Endodermal cell (in vitro differentiated cells): Measurements from ENCODE around the gene MIPOL1. TPM values are rescaled to one million over a fixed set of nuclear protein-coding genes. Genes with fewer than 3 reads are reported as not detected.

Experiments used
- DNase-seq: peaks from one replicate; pipeline ENCODE4 v3.0.0-alpha.2; 2017
- H3K27ac ChIP-seq: 2 replicates; pipeline ENCODE4 v1.5.1; 2013; ENCODE audit warnings: mild to moderate bottlenecking, low read depth, low read length, moderate library complexity
- H3K27me3 ChIP-seq: 2 replicates; pipeline ENCODE4 v1.6.1; 2013; ENCODE audit warnings: mild to moderate bottlenecking, low read length, moderate library complexity; ENCODE audit not compliant: insufficient read depth, control insufficient read depth, poor library complexity, severe bottlenecking
- H3K36me3 ChIP-seq: 2 replicates; pipeline ENCODE4 v1.7.0; 2013; ENCODE audit warnings: mild to moderate bottlenecking, low read length, moderate library complexity; ENCODE audit not compliant: control insufficient read depth, insufficient read depth
- H3K4me1 ChIP-seq: one replicate; pipeline ENCODE4 v1.7.0; 2013; ENCODE audit warnings: low read length; ENCODE audit not compliant: control insufficient read depth, insufficient read depth
- H3K4me3 ChIP-seq: 2 replicates; pipeline ENCODE4 v1.5.1; 2013; ENCODE audit warnings: mild to moderate bottlenecking, low read length, moderate library complexity
- H3K9ac ChIP-seq: 2 replicates; pipeline ENCODE4 v1.6.1; 2013; ENCODE audit warnings: mild to moderate bottlenecking, low read length, moderate library complexity; ENCODE audit not compliant: poor library complexity, severe bottlenecking; ENCODE audit errors: extremely low read depth
- H3K9me3 ChIP-seq: 2 replicates; pipeline ENCODE4 v1.6.1; 2013; ENCODE audit warnings: mild to moderate bottlenecking, low read length, moderate library complexity; ENCODE audit not compliant: control insufficient read depth
- H3K27ac Mint-ChIP-seq: 2 replicates; pipeline ENCODE4 v1.8.0; 2020; ENCODE audit warnings: mixed read lengths
- H3K27me3 Mint-ChIP-seq: 2 replicates; pipeline ENCODE4 v1.8.0; 2021; ENCODE audit warnings: mild to moderate bottlenecking, mixed read lengths; ENCODE audit not compliant: insufficient read depth
- H3K36me3 Mint-ChIP-seq: 2 replicates; pipeline ENCODE4 v1.8.0; 2020; ENCODE audit warnings: low read depth, mixed read lengths
- H3K4me1 Mint-ChIP-seq: 2 replicates; pipeline ENCODE4 v1.8.0; 2020; ENCODE audit warnings: mixed read lengths
- H3K4me3 Mint-ChIP-seq: 2 replicates; pipeline ENCODE4 v1.8.0; 2020; ENCODE audit warnings: mild to moderate bottlenecking, moderate library complexity, mixed read lengths
- H3K9me3 Mint-ChIP-seq: 2 replicates; pipeline ENCODE4 v1.8.0; 2020; ENCODE audit warnings: mild to moderate bottlenecking, mixed read lengths
- whole genome bisulfite sequencing, 2 experiments: methylation state at CpG; one replicate each; pipeline versions ENCODE4 v1.1.5 to v1.1.7; 2013; ENCODE audit warnings: missing lambda C conversion rate in 2 of 2, mixed read lengths in 1 of 2; ENCODE audit not compliant: insufficient coverage in 1 of 2, insufficient read length in 1 of 2; 5-methylcytosine and 5-hydroxymethylcytosine counted together
- total RNA-seq, 2 donors: library from RNA; stranded (reverse); fragmentation: NEBNext Ultra II Directional in 1 of 2; extraction: Animal tissue kit (Norgen Biotek cat#: 25700) in 1 of 2; gene quantifications; 2 replicates in 1 of 2; 3 replicates in 1 of 2; pipeline ENCODE4 v1.2.1, GENCODE V29; 2021
- TF ChIP-seq, protein P1 (sequence below): fragments of 200-600 bp; sonication (generic); conservative IDR thresholded peaks from 2 replicates; pipeline ENCODE4 v1.5.0; 2021; ENCODE audit warnings: antibody characterized with exemption, mild to moderate bottlenecking

Gene MIPOL1
- total RNA-seq, 2 donors from 2014 or later: 22.0 to 28.5 TPM

DNA sequence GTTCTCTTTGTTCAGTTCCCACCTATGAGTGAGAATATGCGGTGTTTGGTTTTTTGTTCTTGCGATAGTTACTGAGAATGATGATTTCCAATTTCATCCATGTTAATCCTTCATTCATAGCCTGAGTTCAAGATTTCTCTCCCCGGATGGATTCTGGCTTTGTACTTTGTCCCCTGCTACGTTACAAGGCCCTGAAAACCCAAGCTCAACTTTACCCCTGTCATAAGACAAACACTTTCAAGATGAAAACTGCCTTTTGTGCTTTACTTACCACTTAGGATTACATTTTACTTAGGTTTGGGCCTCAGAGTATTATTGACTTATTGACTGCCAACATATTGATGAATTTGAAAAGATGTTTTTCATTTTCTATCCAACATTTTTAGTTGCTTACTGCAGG lies 361.0 kb downstream of the MIPOL1 start:
- Histone ChIP-seq H3K27me3 (no peaks in the 10 kb centered on the region), H3K36me3 (no peaks in the 10 kb centered on the region), H3K27ac (no peak overlapping the region), H3K9ac (no peak overlapping the region), H3K4me1 (peaks cover 3% of the 10 kb centered on the region), H3K4me3 (peak overlapping the region; percentile 43), H3K9me3 (peaks cover 22% of the 10 kb centered on the region)
- peaks cover 12% of the 10 kb centered on the region for H3K36me3 Mint-ChIP-seq
- H3K27ac Mint-ChIP-seq: no peak overlapping the region
- 98% methylated on average over 4 of the region's 4 CpGs; no CpG with 5 or more reads in 1 of the 2 experiments for WGBS, 2 experiments
- peaks cover 14% of the 10 kb centered on the region for H3K4me1 Mint-ChIP-seq
- DNase-seq: no peak
- no peaks in the 10 kb centered on the region for H3K27me3 Mint-ChIP-seq
- no peak overlapping the region for H3K4me3 Mint-ChIP-seq
- H3K9me3 Mint-ChIP-seq: peaks cover 31% of the 10 kb centered on the region
- TF ChIP-seq, protein P1, sequence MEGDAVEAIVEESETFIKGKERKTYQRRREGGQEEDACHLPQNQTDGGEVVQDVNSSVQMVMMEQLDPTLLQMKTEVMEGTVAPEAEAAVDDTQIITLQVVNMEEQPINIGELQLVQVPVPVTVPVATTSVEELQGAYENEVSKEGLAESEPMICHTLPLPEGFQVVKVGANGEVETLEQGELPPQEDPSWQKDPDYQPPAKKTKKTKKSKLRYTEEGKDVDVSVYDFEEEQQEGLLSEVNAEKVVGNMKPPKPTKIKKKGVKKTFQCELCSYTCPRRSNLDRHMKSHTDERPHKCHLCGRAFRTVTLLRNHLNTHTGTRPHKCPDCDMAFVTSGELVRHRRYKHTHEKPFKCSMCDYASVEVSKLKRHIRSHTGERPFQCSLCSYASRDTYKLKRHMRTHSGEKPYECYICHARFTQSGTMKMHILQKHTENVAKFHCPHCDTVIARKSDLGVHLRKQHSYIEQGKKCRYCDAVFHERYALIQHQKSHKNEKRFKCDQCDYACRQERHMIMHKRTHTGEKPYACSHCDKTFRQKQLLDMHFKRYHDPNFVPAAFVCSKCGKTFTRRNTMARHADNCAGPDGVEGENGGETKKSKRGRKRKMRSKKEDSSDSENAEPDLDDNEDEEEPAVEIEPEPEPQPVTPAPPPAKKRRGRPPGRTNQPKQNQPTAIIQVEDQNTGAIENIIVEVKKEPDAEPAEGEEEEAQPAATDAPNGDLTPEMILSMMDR: no peak

DNA sequence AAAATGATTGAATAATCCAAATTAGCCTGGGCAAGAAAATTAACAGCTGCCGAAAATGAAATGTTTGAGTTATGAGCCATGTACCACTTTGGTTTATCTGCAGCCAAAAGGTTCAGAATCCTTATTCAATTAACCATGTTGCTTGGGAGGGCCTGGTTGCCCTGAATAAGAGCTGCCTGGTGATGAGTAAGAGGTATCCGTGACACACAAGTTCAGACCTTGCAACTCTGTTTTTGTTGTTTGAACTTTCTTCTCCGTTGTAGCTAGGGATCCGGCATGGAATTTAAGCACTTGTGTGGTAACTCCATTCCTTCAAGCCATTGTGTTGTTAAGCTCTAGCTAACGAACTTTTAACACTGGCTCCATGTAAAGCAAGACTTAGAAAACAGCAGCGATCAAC lies 361.6 kb downstream of the MIPOL1 start:
- H3K27me3 Mint-ChIP-seq: no peaks in the 10 kb centered on the region
- Histone ChIP-seq H3K4me1 (peaks cover 3% of the 10 kb centered on the region), H3K27me3 (no peaks in the 10 kb centered on the region), H3K27ac (no peak overlapping the region), H3K9me3 (peaks cover 16% of the 10 kb centered on the region), H3K9ac (no peak overlapping the region), H3K36me3 (no peaks in the 10 kb centered on the region), H3K4me3 (peak overlapping the region; percentile 43)
- H3K27ac Mint-ChIP-seq: no peak overlapping the region
- TF ChIP-seq, protein P1: no peak
- no peak for DNase-seq
- H3K4me3 Mint-ChIP-seq: no peak overlapping the region
- H3K4me1 Mint-ChIP-seq: peaks cover 14% of the 10 kb centered on the region
- H3K9me3 Mint-ChIP-seq: peaks cover 25% of the 10 kb centered on the region
- peaks cover 6% of the 10 kb centered on the region for H3K36me3 Mint-ChIP-seq
- WGBS, 2 experiments: 63 to 72% methylated on average over 4 to 5 of the region's 6 CpGs

DNA sequence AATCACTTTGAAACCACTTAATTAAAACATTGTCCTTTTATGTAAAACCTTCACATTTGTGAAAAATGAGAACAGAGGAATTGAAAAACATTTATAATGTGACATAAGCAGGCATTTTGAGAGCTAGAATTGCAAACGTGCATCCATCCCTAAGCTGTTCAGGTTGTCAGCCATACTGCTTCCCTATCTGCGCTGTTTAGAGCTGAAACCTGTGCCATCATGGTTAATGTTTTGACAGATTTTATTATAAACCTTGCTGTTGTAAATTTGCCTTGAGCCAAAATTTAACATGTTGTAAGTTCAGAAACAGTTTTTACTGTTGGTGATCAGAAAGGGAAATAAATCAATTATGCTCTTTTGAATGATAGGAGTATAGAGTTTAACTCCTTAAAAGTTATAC lies 365.5 kb downstream of the MIPOL1 start:
- WGBS, 2 experiments: 91 to 93% methylated on average over 2 of the region's 2 CpGs
- Mint-ChIP-seq H3K9me3 (peaks cover under 1% of the 10 kb centered on the region), H3K27me3 (no peaks in the 10 kb centered on the region), H3K27ac (no peak overlapping the region), H3K4me1 (peaks cover 37% of the 10 kb centered on the region), H3K36me3 (peaks cover 3% of the 10 kb centered on the region), H3K4me3 (no peak overlapping the region)
- Histone ChIP-seq H3K36me3 (no peaks in the 10 kb centered on the region), H3K9ac (no peak overlapping the region), H3K27ac (no peak overlapping the region), H3K27me3 (no peaks in the 10 kb centered on the region), H3K9me3 (no peaks in the 10 kb centered on the region), H3K4me3 (no peak overlapping the region), H3K4me1 (peaks cover 16% of the 10 kb centered on the region)
- no peak for DNase-seq
- TF ChIP-seq, protein P1: no peak
